Measurements from ENCODE around the gene IMPDH2.

The IMPDH2 gene

DNA sequence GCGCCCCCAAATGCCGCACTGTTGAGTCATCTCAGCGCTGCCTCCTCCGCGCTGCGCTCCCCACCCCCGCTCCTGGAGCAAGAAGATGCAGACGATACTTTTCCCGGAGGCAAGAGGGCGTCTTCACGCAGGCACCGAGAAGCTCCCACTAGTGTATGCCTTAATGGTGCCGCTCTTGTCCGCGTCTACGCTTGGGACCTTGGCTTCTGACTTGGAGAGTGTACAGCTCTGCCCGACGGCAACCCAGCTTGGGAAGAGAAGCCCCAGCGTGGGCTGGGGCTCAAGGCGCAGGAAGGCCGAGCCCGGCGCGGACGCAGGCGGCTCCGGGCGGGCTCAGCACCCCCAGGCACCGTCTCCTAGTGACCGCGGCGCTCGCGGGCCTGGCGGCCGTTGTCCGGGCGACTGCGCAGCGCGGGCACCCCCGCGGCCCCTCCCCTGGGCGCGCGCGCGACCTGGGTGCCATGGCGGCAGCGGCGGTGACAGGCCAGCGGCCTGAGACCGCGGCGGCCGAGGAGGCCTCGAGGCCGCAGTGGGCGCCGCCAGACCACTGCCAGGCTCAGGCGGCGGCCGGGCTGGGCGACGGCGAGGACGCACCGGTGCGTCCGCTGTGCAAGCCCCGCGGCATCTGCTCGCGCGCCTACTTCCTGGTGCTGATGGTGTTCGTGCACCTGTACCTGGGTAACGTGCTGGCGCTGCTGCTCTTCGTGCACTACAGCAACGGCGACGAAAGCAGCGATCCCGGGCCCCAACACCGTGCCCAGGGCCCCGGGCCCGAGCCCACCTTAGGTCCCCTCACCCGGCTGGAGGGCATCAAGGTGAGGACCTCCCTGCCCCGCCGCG is 39.2 kb downstream of the IMPDH2 start, which contains the start of gene P4HTM:
P4HTM (plus strand) TSS at position 446 of the 840 bp plus-strand sequence; CDS start at position 462, 16 bp downstream.
- Mint-ChIP-seq H3K4me3 (peak within 1 kb of the TSS; percentile 97 to 98), H3K36me3 (peaks cover 11 to 29% of the 10 kb centered on the region in 2 donors), H3K9me3 (no peaks in the 10 kb centered on the region), H3K27me3 (no peaks in the 10 kb centered on the region), H3K4me1 (peaks cover 26 to 46% of the 10 kb centered on the region in 2 donors), H3K27ac (peak within 1 kb of the TSS; percentile 97)
- ATAC-seq (replicated peaks) (peak; percentile 81 to 82), DNase-seq (peak; percentile 77)

DNA sequence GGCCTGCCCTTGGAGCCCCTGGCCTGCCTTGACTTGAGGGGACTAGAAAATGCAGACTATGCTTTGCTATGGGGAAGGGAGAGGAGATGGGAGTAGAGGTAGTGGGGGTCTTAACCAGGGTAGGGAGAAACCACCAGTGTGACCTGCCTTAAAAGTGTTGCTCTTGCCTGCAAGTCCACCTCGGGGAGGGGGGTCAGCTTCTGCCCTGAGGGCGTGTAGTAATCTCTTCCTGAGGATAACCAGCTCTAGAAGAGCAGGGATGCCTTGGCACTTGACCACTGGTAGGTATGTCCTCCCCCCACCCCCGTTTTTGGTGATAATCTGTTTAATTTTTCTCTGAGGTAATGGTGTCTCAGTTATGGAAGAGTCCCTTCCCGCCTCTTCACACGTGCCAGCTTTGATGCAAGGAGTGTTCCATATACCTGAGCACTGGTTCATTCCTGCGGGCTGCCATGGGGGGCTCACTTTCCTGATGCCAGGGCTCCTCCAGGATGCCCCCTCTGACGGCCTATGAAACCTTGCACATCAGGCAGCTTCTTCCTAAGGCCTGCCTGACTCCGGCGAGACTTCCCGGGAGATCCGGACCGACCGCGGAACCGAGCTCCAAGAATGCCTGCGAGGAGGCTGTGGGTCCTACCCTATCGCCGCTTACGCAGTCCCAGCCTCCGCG is 39.9 kb downstream of the IMPDH2 start:
- DNase-seq, result no peak
- peak; percentile 0 to 2 for ATAC-seq (replicated peaks)
- peak overlapping the region; percentile 97 for H3K27ac Mint-ChIP-seq

DNA sequence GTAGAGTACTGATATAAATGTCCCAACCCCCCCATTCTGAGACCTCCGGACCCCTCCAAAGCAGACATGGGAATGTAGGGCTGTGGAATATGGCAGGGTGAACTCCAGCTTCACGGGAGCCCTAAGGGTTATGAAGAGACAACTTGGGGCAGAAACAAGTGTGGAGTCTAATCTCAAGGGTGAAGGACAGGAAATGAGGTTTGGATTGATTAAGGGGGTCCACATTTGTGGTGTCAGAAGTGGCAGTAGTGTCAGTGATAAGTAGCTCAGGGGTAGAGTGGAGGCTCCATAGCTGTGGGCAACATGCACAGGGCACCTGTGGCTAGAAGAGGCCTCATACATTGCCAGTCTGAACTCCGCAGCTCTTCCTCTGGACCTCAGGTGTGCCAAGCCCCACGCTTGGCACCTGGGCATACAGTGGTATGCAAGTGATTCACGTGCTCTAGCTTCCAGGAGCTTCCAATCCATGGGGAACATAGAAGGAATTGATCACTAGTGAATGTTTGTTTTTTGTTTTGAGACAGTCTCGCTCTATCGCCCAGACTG is 43.3 kb downstream of the IMPDH2 start:
- H3K4me3 Mint-ChIP-seq, result no peak overlapping the region
- H3K36me3 Mint-ChIP-seq, result peaks cover 21 to 45% of the 10 kb centered on the region in 2 donors
- no peak for DNase-seq
- peaks cover 13 to 23% of the 10 kb centered on the region in 2 donors for H3K4me1 Mint-ChIP-seq
- no peak for ATAC-seq (replicated peaks)
- peak overlapping the region; percentile 28 for H3K27ac Mint-ChIP-seq
- H3K9me3 Mint-ChIP-seq, result no peaks in the 10 kb centered on the region
- no peaks in the 10 kb centered on the region for H3K27me3 Mint-ChIP-seq

More for the DNA sequence above, 39.9 kb downstream of the IMPDH2 start:
- H3K9me3 Mint-ChIP-seq, result no peaks in the 10 kb centered on the region
- peaks cover 25 to 42% of the 10 kb centered on the region in 2 donors for H3K4me1 Mint-ChIP-seq
- peak overlapping the region; percentile 97 to 98 for H3K4me3 Mint-ChIP-seq
- H3K36me3 Mint-ChIP-seq, result peaks cover 8 to 28% of the 10 kb centered on the region in 2 donors
- H3K27me3 Mint-ChIP-seq, result no peaks in the 10 kb centered on the region

DNA sequence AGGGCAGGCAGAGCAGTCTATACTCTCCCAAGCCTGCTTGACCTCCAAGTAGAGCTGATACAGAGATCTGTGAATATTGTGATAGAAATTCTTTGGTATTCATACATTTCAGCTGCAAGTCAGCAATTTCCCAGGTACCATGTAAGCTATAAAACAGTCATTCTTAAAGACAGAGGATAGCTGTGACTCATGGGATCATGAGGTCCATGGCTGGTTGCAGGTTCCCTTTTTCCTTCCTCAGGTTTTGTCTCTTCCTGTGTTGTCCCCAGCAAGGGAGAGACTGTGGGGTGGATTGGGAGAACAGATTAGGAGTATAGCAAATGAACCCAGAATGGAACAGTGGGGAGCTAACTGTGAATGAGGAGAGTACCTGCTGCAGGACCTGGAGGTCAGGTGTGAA is 44.5 kb downstream of the IMPDH2 start:
- ATAC-seq (replicated peaks) (no peak), DNase-seq (no peak)
- H3K4me3 Mint-ChIP-seq, result no peak overlapping the region
- no peaks in the 10 kb centered on the region for H3K27me3 Mint-ChIP-seq
- no peak overlapping the region for H3K27ac Mint-ChIP-seq
- H3K4me1 Mint-ChIP-seq, result peaks cover 12 to 17% of the 10 kb centered on the region in 2 donors
- H3K9me3 Mint-ChIP-seq, result no peaks in the 10 kb centered on the region
- peaks cover 20 to 52% of the 10 kb centered on the region in 2 donors for H3K36me3 Mint-ChIP-seq

DNA sequence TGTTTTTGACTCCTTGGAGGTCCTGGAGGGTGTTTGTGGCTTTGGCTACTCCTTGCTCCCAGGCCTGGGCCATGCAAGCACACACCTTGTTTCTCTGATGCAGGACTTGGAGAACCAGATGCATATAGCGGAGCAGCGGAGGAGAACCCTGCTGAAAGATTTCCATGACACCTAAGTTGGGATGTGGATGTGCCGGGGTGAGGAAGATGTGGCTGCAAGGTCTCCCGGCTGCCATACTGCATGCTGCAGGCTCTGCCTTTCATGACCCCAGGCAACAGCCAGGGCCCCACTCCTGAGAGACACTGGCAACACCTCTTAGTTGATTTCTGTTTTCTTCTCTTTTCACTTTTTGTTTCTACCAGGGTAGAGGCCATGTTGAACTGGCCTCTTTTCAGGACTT is 46.1 kb downstream of the IMPDH2 start:
- H3K4me3 Mint-ChIP-seq, result no peak overlapping the region
- DNase-seq (no peak), ATAC-seq (replicated peaks) (no peak)
- H3K27ac Mint-ChIP-seq, result peak overlapping the region; percentile 14
- no peaks in the 10 kb centered on the region for H3K9me3 Mint-ChIP-seq
- H3K36me3 Mint-ChIP-seq, result peaks cover 27 to 60% of the 10 kb centered on the region in 2 donors
- no peaks in the 10 kb centered on the region for H3K27me3 Mint-ChIP-seq
- peaks cover 5 to 6% of the 10 kb centered on the region in 2 donors for H3K4me1 Mint-ChIP-seq

DNA sequence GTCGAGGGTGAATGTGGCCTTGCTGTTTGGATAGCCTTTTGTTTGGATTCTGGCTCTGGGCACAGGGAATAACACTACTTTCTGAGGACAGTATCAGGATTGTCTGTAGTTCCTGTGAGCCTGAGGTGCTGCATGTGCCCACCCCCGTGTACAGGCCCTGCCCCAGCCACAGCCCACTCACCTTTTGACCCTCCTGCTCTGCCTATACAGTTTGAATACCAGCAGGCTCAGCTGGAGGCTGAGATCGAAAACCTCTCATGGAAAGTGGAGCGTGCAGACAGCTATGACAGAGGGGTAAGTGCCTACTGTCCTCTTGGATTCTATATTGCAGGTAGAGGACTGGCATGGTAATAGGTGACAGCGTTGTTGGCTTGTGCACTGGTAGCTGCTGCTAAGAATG is 46.5 kb downstream of the IMPDH2 start:
- no peaks in the 10 kb centered on the region for H3K27me3 Mint-ChIP-seq
- ATAC-seq (replicated peaks) (no peak), DNase-seq (no peak)
- H3K27ac Mint-ChIP-seq, result no peak overlapping the region
- H3K36me3 Mint-ChIP-seq, result peaks cover 31 to 59% of the 10 kb centered on the region in 2 donors
- H3K4me1 Mint-ChIP-seq, result peaks cover 2 to 3% of the 10 kb centered on the region in 2 donors
- no peaks in the 10 kb centered on the region for H3K9me3 Mint-ChIP-seq
- no peak overlapping the region for H3K4me3 Mint-ChIP-seq

DNA sequence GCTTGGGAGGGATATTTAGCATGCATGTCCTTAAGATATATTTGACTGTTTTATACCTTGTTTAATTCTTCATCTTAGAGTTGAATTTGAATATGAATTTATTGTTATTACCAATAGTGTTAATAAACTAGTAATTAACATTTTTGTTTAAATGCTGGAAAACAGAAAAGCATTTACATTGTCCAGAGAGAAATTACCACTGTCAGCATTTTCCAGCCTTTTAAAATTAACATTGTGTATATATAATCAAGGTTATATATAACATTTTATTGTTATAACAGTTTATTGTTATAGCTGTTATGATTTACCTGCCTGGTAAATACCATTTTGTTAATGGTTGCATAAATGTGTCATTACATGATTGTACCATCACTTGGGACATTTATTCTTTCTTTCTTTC is 47.2 kb downstream of the IMPDH2 start:
- ATAC-seq (replicated peaks), result no peak
- H3K4me1 Mint-ChIP-seq, result peaks cover 0 to 3% of the 10 kb centered on the region in 2 donors
- no peaks in the 10 kb centered on the region for H3K27me3 Mint-ChIP-seq
- H3K27ac Mint-ChIP-seq, result no peak overlapping the region
- no peaks in the 10 kb centered on the region for H3K9me3 Mint-ChIP-seq
- no peak overlapping the region for H3K4me3 Mint-ChIP-seq
- H3K36me3 Mint-ChIP-seq, result peaks cover 33 to 62% of the 10 kb centered on the region in 2 donors
- DNase-seq, result no peak

DNA sequence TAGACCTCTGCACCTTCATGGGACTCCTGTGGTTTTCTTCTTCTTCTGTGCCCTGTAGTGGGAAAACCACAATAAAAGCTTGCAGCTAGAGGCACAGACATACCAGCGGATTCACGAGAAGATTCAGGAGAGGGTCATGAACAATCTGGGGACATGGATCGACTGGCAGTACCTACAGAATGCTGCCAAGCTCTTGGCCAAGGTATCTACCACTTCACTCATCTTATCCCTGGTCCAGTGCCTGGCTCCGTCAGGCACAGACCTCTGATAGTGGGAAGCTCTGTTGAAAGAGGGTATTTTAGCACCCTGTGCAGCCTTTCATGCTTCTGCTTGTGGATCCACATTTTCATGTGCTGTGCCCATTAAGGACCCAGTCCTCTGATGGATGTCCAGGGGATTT is 48.9 kb downstream of the IMPDH2 start:
- H3K36me3 Mint-ChIP-seq, result peaks cover 30 to 52% of the 10 kb centered on the region in 2 donors
- no peak overlapping the region for H3K4me3 Mint-ChIP-seq
- no peaks in the 10 kb centered on the region for H3K27me3 Mint-ChIP-seq
- ATAC-seq (replicated peaks) (no peak), DNase-seq (no peak)
- H3K27ac Mint-ChIP-seq, result no peak overlapping the region
- no peaks in the 10 kb centered on the region for H3K9me3 Mint-ChIP-seq
- H3K4me1 Mint-ChIP-seq, result no peaks in the 10 kb centered on the region

DNA sequence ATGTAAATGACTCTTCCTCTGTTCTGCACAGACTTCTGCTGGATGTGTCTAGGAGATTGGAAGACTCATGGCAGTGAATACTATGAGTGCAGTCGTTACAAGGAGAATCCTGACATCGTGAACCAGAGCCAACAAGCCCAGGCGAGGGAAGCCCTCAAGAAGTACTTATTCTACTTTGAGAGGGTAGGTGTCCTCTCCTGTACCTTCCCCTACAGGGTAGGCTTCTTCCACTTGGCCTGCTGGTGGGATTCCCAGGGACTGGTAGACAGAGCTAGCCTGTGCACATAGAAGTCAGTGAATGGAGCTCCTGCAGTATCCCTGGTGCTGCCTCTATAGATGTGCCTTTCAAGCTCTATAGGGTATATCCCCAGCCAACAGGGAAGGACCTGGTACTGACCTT is 49.7 kb downstream of the IMPDH2 start:
- Mint-ChIP-seq H3K27me3 (no peaks in the 10 kb centered on the region), H3K36me3 (peaks cover 33 to 49% of the 10 kb centered on the region in 2 donors), H3K27ac (no peak overlapping the region), H3K9me3 (no peaks in the 10 kb centered on the region), H3K4me1 (no peaks in the 10 kb centered on the region), H3K4me3 (no peak overlapping the region)
- ATAC-seq (replicated peaks) (no peak), DNase-seq (no peak)
